Measurements from ENCODE around the gene FLACC1. TPM values are rescaled to one million over a fixed set of nuclear protein-coding genes. Genes with fewer than 3 reads are reported as not detected.

The FLACC1 gene
- polyA plus RNA-seq, 3 donors, result 0.16 to 0.91 TPM; not detected in 1

DNA sequence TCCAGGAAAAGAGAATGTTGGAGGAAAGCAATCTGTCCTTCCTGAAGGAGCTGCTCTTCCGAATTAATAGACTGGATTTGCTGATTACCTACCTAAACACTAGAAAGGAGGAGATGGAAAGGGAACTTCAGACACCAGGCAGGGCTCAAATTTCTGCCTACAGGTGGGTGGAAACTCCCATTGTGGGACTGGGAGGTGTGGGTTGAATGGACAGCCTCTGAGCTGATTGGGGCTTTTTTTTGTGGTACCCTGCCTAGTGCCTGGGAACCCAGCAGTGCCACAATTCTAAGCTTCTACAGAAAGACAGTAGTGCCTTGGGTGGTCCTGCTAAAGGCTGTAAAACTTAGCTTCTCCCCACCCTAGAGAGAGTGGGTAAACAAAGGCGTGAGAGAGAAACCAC, 90.5 kb downstream of the FLACC1 start:
- TF ChIP-seq, protein P1, sequence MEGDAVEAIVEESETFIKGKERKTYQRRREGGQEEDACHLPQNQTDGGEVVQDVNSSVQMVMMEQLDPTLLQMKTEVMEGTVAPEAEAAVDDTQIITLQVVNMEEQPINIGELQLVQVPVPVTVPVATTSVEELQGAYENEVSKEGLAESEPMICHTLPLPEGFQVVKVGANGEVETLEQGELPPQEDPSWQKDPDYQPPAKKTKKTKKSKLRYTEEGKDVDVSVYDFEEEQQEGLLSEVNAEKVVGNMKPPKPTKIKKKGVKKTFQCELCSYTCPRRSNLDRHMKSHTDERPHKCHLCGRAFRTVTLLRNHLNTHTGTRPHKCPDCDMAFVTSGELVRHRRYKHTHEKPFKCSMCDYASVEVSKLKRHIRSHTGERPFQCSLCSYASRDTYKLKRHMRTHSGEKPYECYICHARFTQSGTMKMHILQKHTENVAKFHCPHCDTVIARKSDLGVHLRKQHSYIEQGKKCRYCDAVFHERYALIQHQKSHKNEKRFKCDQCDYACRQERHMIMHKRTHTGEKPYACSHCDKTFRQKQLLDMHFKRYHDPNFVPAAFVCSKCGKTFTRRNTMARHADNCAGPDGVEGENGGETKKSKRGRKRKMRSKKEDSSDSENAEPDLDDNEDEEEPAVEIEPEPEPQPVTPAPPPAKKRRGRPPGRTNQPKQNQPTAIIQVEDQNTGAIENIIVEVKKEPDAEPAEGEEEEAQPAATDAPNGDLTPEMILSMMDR (IDR thresholded peaks at IDR 0.05), result no peak
- H3K4me3 Mint-ChIP-seq, result no peak overlapping the region
- Histone ChIP-seq H4K20me1 (ENCODE audit: insufficient read depth, low read length) (peaks cover 93% of the 10 kb centered on the region), H3K4me1 (ENCODE audit: control insufficient read depth in 1 of 2, insufficient read depth in 2 of 2, low read length in 2 of 2) (peaks cover 20 to 30% of the 10 kb centered on the region in 2 donors), H3K27ac (ENCODE audit: low read depth in 1 of 2, low read length in 2 of 2) (peak overlapping the region in 1 of 2 donors; percentile 75), H3K4me2 (replicated peaks; ENCODE audit: extremely low read depth, low read length, poor library complexity, severe bottlenecking) (no peak overlapping the region), H3K27me3 (ENCODE audit: control insufficient read depth in 2 of 2, insufficient read depth in 2 of 2, low read length in 2 of 2) (no peaks in the 10 kb centered on the region), H3K79me2 (ENCODE audit: insufficient read depth, low read length) (peaks cover 100% of the 10 kb centered on the region), H3K4me3 (replicated peaks in 1 of 3; ENCODE audit: low read depth in 2 of 3, low read length in 3 of 3) (no peak overlapping the region), H3K9me3 (replicated peaks in 1 of 2; ENCODE audit: control insufficient read depth in 1 of 2, insufficient read depth in 1 of 2, low read length in 2 of 2) (no peaks in the 10 kb centered on the region), H3K36me3 (replicated peaks in 1 of 2; ENCODE audit: control insufficient read depth in 1 of 2, insufficient read depth in 2 of 2, low read length in 2 of 2) (peaks cover 48 to 64% of the 10 kb centered on the region in 2 donors), H2AFZ (ENCODE audit: insufficient read depth, low read depth, low read length, poor library complexity, severe bottlenecking) (no peak overlapping the region), H3K9ac (ENCODE audit: insufficient read depth, low read length, poor library complexity, severe bottlenecking) (no peak overlapping the region)
- peaks cover 54 to 68% of the 10 kb centered on the region in 2 donors for H3K36me3 Mint-ChIP-seq
- intact Hi-C loops (cut with micrococcal nuclease), result no loop called here
- peaks cover 0 to 1% (median 0%) of the 10 kb centered on the region in 3 donors for H3K27me3 Mint-ChIP-seq (ENCODE audit: low read depth in 3 of 3)
- peak overlapping the region in 4 of 7 donors; percentile 20 to 83 (median 72) for H3K27ac Mint-ChIP-seq
- WGBS (ENCODE audit: insufficient coverage), result no CpG with 5 or more reads among the region's 2 CpGs
- DNase-seq, result no peak
- peaks cover 0 to 2% (median 0%) of the 10 kb centered on the region in 7 donors for H3K9me3 Mint-ChIP-seq
- H3K4me1 Mint-ChIP-seq, result peaks cover 50% of the 10 kb centered on the region

DNA sequence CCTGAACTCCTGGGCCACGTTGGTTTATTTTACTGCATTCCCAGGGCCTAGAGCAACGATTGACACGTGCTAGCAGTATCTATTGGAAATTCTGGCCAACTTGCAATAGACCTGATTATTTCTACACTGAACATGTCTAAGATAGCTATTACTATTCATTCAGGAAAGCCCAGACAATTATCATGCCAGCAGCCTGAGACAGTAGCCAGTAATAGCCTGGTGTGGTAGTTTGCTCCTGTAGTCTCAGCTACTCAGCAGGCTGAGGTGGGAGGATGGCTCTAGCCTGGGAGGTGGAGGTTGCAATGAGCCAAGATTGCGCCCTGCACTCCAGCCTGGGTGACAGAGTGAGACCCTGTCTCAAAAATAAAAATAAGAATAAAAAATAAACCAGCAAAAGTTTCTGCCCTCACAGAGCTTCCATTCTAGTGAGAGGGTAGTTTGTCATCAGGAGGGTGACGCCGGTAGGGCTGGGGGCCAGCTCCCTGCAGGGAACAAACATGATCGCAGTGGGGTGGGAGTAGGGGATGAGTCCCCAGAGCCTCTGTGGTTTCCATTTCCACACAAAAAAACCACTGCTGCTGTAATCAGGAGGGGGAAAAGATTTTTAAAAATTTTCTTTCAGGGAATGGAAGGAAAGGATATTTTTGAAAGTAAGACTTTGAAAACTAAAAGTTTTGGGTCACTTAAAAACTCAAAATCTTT, 92.5 kb downstream of the FLACC1 start:
- no peaks in the 10 kb centered on the region for H3K9me3 ChIP-seq (replicated peaks in 1 of 2; ENCODE audit: control insufficient read depth in 1 of 2, insufficient read depth in 1 of 2, low read length in 2 of 2)
- H3K4me1 ChIP-seq (ENCODE audit: control insufficient read depth in 1 of 2, insufficient read depth in 2 of 2, low read length in 2 of 2), result peaks cover 36 to 50% of the 10 kb centered on the region in 2 donors
- no peak overlapping the region for H3K9ac ChIP-seq (ENCODE audit: insufficient read depth, low read length, poor library complexity, severe bottlenecking)
- H2AFZ ChIP-seq (ENCODE audit: insufficient read depth, low read depth, low read length, poor library complexity, severe bottlenecking), result no peak overlapping the region
- H3K79me2 ChIP-seq (ENCODE audit: insufficient read depth, low read length), result peaks cover 100% of the 10 kb centered on the region
- Mint-ChIP-seq H3K27me3 (ENCODE audit: low read depth in 3 of 3) (peaks cover 0 to 1% (median 0%) of the 10 kb centered on the region in 3 donors), H3K4me3 (peak overlapping the region in 1 of 2 donors; percentile 24), H3K27ac (peak overlapping the region; percentile 53 to 91 (median 76)), H3K4me1 (peaks cover 62% of the 10 kb centered on the region), H3K36me3 (peaks cover 34 to 48% of the 10 kb centered on the region in 2 donors), H3K9me3 (peaks cover 0 to 2% (median 0%) of the 10 kb centered on the region in 7 donors)
- H3K27me3 ChIP-seq (ENCODE audit: control insufficient read depth in 2 of 2, insufficient read depth in 2 of 2, low read length in 2 of 2), result no peaks in the 10 kb centered on the region
- intact Hi-C loops (cut with micrococcal nuclease), result no loop called here
- H4K20me1 ChIP-seq (ENCODE audit: insufficient read depth, low read length), result peaks cover 73% of the 10 kb centered on the region
- no peak for DNase-seq
- no peak overlapping the region for H3K4me3 ChIP-seq (replicated peaks in 1 of 3; ENCODE audit: low read depth in 2 of 3, low read length in 3 of 3)
- TF ChIP-seq, protein P1 (IDR thresholded peaks at IDR 0.05), result no peak
- H3K36me3 ChIP-seq (replicated peaks in 1 of 2; ENCODE audit: control insufficient read depth in 1 of 2, insufficient read depth in 2 of 2, low read length in 2 of 2), result peaks cover 28 to 44% of the 10 kb centered on the region in 2 donors
- H3K27ac ChIP-seq (ENCODE audit: low read depth in 1 of 2, low read length in 2 of 2), result peak overlapping the region in 1 of 2 donors; percentile 75
- H3K4me2 ChIP-seq (replicated peaks; ENCODE audit: extremely low read depth, low read length, poor library complexity, severe bottlenecking), result peak overlapping the region; percentile 96
- 96% methylated on average over 3 of the region's 7 CpGs for WGBS (ENCODE audit: insufficient coverage)
